H54 (cell line): Measurements from ENCODE around the gene ALS2.
"Not testable (repeated sequence)": the region's sequence is repeated elsewhere in the genome, so short reads cannot be mapped to it uniquely, and the experiment has no call there.

Experiments
- DNase-seq: peaks from one replicate; pipeline ENCODE4 v3.0.0; 2011; ENCODE audit warnings: low spot score, mixed read lengths; ENCODE audit not compliant: insufficient read length
- FAIRE-seq: peaks from 3 replicates; lab custom pipeline; 2011; peaks lifted over from hg19 to GRCh38; lab: Jason Lieb, UNC
- POLR2A ChIP-seq: IDR thresholded peaks from 2 replicates; pipeline ENCODE4 v1.6.1; 2011; ENCODE audit warnings: low read depth, mild to moderate bottlenecking, low read length

The ALS2 gene

DNA sequence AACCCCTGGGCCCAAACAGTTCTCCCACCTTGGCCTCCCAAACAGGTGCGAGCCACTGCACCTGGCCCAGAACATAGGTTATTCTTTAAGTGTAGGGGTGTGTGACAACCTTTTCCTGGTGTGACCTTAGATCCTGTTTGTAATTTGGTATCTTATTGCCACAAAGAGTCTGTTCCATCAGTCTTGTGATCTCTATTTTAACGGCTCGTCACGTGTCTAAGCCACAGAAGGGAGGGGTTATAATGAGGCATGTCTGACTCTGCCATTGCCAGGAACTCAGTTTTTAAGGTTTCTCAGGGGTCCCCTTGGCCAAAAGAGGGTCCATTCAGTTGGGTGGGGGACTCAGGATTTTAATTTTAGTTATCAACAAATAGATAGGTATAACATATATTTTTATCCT, 4.4 kb upstream of the ALS2 start:
- no peak for FAIRE-seq
- no peak for DNase-seq
- TF ChIP-seq POLR2A = no peak

DNA sequence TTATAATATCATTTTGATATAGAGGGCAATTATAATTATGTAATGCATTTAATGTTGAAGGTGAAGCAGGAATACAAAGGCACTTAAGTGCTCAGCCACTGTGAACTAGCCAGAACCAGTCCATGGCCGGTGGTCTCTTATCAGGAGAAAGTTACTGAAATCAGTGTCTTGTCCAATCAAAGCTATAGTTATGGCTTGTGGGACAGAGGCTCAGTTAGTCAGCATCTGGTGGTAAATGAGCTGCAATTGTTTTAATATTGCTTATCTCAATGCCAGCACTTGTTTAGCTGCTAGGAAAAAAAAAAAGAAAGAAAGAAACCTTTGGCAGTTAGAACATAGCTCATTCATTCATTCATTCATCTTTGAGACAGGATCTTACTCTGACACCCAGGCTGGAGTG, 3.8 kb upstream of the ALS2 start:
- TF ChIP-seq POLR2A = no peak
- DNase-seq = no peak
- no peak for FAIRE-seq

DNA sequence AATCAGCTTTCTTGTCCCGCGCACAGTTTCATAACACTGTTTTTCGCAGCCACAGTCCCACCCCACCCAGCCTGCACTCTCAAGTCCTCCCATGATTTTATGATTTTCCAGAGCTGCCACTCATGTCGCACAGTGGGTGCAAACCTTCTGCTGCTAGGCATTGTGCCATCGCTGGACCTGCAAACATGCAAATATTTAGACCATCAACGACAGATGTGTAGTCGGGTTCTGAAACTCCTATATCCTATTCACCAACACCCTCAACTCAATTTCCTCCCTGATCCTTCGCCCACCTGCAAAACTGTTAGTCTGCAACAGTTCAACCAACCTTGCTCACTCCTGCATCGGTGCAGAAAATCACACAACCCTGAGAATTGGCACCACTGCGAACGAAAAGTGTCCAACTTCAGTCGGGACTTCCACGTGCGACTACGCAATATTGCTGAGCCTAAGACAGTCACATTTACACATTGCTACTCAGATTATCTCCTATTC, 871 bp upstream of the ALS2 start:
- DNase-seq (no peak), FAIRE-seq (peak; percentile 38)
- TF ChIP-seq POLR2A = no peak

DNA sequence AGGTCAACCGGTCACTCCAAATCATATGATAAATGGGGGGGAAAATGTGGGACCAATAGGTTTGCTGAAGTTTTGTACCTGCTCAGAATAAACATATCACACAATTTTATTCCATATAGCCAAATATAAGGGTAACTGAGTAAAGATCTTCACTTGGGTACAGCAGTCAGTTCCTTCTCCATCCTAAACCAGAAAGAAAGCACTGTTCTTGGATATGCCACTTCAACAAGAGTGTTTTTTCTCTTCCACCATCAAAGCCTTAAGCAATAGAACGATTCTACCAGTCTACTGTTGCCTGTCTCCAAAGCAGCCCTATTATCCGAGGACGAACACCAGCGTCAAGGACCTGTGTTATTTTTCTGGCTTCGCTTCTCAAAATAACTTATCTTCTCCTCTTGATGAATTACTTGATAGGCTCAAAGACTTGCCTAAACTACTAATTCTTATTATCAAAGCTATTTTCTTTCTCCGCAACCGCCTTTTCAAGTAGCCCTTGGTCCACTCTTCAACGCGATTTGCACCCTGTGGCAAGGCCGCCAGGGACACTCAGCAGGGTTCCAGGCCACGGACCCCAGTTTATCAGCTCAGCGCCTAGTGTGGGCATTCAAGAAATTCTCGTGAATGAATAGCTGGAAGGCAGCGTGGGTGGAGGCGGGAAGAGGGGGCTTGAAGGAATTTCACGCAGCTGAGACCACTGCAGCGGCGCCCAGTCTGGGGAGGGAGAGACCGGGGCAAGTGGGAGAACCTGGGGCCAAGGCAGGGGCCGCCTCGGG, 646 bp downstream of the ALS2 start:
- peak; percentile 23 for FAIRE-seq

DNA sequence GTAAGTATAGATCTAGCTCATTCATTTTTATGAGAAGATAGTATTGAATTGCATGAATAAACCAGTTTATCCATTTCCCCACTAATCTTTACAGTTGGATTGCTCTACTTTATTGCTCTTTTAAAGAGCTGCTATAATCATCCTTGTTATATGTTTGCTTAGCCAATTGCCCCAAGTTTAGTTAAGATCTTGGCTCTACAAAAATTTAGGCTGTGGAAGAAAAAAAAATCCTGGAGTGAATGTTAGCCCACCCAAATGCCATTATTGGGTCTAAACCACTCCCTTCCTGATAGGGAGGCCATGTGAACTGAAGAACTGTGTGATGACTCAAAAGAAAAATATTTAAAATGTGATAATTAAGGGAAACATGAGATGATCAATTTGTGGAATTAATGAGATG, 2.9 kb downstream of the ALS2 start:
- FAIRE-seq (no peak), DNase-seq (no peak)
- TF ChIP-seq POLR2A = no peak

More for the DNA sequence above, 646 bp downstream of the ALS2 start:
- DNase-seq = no peak
- no peak for TF ChIP-seq POLR2A

DNA sequence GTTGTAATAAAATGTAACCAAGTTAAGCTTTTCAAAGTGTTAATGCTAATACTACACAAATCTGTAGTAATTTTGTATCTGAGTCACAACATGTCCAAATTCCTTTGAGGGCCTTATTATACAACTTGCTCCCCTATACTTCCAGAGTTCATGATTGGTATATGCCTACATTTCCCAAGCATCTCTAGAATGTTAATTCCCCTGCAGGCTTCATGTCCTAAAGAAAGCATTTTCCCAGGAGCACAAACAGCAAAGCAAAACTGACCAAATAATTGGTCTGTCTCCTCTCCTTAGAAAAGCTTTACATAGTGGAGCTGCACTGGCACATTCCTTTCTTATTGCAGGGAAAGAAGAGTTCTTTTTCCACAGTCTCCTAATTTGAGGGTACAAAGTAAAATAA, 3.7 kb downstream of the ALS2 start:
- peak; percentile 30 for FAIRE-seq
- no peak for TF ChIP-seq POLR2A
- no peak for DNase-seq

DNA sequence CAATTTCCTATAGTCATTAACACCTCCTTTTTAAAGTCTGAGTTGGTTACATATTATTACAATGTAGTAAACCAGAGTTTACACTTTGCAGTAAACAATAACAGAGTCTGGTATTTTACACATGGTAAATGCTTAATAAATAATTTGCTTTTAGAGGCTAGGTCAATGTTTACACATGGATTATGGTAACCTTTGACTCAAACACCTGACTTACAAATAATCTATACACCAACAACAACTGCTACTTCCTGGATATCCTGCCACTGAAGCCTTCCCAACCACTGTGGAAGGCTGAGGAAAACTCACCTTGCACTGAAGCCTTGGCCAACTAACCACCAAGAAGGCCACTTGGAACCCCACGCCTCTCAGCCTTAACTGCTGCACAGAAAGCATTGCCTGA, 5.4 kb downstream of the ALS2 start:
- TF ChIP-seq POLR2A = no peak
- DNase-seq (no peak), FAIRE-seq (no peak)

DNA sequence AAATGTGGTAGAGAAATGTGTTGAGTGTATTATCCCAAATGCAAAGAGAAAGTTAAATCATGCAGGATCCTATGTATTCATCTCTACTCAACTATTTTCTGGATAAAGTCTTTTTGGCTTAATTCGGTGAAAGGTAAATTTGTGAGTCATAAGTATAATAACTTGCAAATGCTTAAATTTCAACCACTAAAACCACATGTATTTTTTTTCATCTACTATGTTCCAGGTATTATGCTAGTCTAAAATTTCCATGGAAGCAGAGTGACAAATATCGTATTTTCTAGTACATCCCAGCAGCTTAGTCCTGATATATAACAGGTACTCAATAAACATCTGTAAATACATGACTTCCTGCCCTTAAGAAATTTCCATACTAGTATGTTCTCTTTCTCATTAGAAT, 6.2 kb downstream of the ALS2 start:
- no peak for FAIRE-seq
- no peak for DNase-seq
- no peak for TF ChIP-seq POLR2A

DNA sequence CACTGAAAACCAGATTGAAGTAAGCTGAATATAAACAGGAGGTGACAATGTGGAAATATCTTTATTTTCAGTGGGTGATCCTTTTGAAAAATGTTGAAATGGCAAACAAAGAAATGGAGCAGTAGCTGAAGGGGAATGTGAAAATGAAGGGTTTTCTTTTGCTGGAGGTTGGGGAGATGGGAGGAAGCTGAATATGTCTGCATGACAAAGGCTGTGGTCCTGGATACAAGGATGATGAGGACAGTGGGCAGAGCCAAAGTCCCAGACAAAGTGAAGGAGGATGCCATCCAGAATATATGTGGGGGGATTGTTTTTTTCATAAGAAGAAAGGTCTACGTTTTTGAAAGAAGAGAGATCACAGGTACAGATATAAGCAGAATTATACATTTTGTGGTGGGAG, 6.7 kb downstream of the ALS2 start:
- TF ChIP-seq POLR2A = no peak
- DNase-seq (no peak), FAIRE-seq (no peak)

DNA sequence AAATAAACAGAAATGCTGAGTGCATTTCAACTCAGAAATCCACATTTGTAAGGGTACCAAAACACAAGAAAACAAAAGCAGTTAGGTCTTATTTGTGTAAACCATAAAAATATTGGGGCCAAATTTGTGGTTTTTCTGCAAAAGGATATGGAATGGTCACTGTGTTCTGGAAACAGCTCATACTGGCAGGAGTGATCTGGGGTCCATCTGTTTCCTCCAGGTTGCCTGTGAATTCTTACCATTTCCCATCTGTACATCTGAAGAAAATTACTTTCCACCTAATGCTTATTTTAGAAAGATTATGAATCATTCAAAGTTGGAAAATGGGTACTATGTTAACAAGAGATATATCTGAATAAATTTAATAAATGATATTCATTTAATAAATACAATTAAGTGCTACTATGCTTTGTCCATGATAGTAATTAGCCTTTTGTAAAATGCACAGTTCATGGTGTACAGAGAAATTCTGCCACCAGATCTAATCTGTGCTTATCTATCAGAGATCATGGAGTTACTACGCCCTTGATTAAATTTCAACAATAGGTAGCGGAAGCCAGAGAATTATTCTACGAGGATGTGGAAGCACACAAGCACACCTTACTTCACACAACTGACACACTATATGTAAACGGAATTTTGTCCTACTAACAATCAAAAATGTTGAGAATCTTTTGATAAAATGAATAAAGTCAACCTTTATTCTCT, 10.9 kb downstream of the ALS2 start:
- FAIRE-seq = no peak
- no peak for TF ChIP-seq POLR2A
- no peak for DNase-seq

DNA sequence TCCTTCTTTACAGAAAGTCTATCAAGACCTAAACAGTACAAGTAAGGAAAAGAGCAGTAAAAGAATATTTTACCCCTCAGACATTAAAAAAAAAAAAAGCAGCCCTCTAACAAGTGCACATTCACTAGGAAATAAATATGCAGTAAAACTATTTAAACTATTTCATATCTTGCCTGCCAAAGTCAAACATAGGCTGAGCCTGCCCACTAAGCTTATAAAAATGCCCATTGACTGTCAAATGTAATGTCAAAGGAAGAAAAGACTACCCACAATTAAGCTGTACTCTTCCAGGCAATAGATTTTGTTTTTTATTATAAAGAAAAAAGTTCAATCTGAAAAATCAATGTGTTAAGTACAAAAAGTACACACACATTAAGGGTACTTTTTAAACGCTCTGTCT, 11.8 kb downstream of the ALS2 start:
- DNase-seq = no peak
- peak; percentile 60 for FAIRE-seq
- no peak for TF ChIP-seq POLR2A

DNA sequence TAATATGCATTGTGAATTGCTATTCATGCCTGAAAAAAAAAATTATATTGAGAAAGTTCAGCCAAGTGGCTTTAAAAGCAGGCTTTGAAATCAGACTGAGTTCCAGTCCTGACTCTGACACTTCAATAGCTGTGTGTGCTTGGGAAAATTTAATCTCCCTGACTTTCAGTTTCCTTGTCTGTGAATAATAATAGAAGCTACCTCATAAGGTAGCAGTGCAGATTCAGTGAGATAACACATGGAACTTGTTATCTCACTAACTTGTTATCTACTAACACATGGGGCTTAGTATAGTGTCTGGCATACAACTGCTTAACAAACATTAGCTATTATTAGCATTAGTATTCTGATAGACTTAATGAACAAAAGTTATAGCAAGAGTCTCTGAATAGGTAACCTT, 14.9 kb downstream of the ALS2 start:
- TF ChIP-seq POLR2A = no peak
- DNase-seq (no peak), FAIRE-seq (no peak)

DNA sequence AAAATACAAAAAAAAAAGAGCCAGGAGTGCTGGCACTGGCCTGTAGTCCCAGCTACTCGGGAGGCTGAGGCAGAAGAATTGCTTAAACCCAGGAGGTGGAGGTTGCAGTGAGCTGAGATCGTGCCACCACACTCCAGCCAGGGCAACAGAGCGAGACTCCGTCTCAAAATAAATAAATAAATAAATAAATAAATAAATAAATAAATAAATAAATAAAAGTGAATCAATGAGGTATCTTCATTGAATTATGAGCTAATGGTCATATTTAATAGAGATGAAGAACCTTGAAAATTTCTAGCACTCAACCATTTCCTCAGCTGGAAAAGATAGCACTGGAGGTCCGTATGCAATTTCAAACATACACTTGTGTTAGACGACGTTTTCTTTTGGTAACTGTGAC, 16.3 kb downstream of the ALS2 start:
- DNase-seq, FAIRE-seq: not testable (repeated sequence)

DNA sequence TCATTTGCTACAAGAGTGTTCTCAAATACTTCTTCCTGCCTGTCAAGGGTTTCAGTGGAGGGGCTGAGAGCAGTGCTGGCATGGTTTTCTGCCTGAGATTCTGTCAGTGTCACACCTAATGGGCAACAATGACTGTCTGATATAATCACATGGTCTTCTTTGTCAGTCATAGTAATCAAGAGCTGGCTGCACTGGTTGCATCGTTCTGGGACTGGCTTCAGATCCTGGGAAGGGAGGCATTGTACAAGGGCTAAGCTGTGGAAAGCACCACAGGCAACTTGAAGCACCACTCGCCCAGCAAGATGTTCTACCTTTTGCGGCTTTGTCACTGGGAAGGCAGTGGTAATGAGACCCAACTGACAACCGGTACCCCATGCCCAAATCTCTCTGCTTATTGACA, 19.6 kb downstream of the ALS2 start:
- FAIRE-seq (no peak), DNase-seq (no peak)
- TF ChIP-seq POLR2A = no peak

DNA sequence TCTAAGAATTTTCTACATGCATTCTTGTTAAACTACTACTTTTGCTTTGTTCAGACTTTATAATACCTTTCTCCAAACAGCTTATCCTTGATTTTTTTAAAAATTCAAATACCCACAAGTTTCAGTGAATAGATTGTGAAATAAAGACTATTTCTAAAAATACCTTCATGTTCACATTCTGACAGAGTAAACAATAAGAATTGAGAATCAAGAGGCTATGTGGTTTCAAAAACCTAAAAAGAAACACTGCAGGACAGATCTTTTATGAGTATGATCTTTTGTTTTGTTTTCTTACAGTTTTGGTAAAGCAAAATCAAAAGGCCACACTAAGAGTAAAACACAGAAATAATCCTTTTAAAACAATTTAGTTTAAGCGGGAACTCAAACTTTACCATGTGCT, 21.2 kb downstream of the ALS2 start:
- DNase-seq (no peak), FAIRE-seq (no peak)
- TF ChIP-seq POLR2A = no peak
